ENCODE measurements around the gene DACH1.

DNA sequence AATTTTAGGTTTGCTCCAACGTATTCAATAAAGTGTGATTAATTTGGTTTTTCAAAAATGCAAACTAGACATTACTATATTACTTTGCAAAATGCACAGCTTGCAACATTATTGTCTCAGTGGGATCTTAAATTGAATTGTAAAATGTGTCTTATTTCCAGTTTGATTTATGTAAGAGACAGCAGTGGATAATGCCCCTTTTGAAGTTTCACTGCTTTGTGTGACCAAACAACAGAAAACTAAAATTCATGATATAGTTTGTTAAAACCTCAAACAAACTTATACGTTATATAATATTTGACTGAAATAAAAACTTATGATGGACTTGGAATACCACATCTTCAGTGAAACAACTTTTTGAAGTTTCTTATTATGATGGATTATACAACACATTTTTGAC is 279.8 kb downstream of the DACH1 start:
- TF ChIP-seq EP300 (IDR thresholded peaks at IDR 0.05; ENCODE audit: borderline replicate concordance in 1 of 2, low read depth in 2 of 2, low read length in 2 of 2) (no peak), POLR2A (IDR thresholded peaks at IDR 0.05; ENCODE audit: control extremely low read depth in 1 of 2, low read depth in 2 of 2, low read length in 2 of 2) (no peak), YY1 (IDR thresholded peaks at IDR 0.05; ENCODE audit: low read depth, low read length) (no peak), RBBP5 (IDR thresholded peaks at IDR 0.05; ENCODE audit: borderline replicate concordance, low read depth, low read length) (no peak)

All from H1 (cell line).